Sciatic nerve (tissue), 2 donors: ENCODE data around the gene GATB. TPM values are rescaled to one million over a fixed set of nuclear protein-coding genes. Genes with fewer than 3 reads are reported as not detected.
A peak's percentile ranks its signal among the peaks of the same experiment; 100 is the strongest.

Source experiments
- ATAC-seq: fragments of 200-7000 bp; cut with Tn5 transposase; one replicate; pipeline ENCODE4 v1.9.1; 2020; ENCODE audit warnings: mild to moderate bottlenecking, moderate library complexity
- DNase-seq: peaks from one replicate; pipeline ENCODE4 v3.0.0-alpha.2; 2020; ENCODE audit warnings: low spot score
- intact Hi-C: fragments of 100-400 bp; cut with DNase I; formaldehyde crosslinking; loops from one replicate; pipeline ENCODE4 v1.14.2; 2022
- total RNA-seq: library from RNA; stranded (reverse); fragmentation: NEBNext Ultra II Directional; extraction: Animal tissue kit (Norgen Biotek cat#: 25700); gene quantifications from one replicate; pipeline ENCODE4 v1.2.1, GENCODE V29; 2021
- donor health status: DM: no; HTN: no; CAD: no.
- donor health status: DM: no; HTN: no; CAD: no.

GATB gene, protein sequence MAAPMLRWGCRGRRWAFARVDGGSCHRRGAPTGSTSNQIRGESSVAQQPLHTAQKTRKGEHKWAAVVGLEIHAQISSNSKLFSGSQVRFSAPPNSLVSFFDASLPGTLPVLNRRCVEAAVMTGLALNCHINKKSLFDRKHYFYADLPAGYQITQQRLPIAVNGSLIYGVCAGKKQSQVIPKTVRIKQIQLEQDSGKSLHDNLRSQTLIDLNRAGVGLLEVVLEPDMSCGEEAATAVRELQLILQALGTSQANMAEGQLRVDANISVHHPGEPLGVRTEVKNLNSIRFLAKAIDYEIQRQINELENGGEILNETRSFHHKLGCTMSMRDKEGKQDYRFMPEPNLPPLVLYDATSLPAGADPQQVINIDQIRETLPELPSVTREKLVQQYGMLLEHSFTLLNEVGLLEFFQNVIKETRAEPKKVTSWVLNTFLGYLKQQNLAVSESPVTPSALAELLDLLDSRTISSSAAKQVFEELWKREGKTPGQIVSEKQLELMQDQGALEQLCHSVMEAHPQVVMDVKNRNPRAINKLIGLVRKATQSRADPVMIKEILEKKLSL
- 51.9 TPM for total RNA-seq

DNA sequence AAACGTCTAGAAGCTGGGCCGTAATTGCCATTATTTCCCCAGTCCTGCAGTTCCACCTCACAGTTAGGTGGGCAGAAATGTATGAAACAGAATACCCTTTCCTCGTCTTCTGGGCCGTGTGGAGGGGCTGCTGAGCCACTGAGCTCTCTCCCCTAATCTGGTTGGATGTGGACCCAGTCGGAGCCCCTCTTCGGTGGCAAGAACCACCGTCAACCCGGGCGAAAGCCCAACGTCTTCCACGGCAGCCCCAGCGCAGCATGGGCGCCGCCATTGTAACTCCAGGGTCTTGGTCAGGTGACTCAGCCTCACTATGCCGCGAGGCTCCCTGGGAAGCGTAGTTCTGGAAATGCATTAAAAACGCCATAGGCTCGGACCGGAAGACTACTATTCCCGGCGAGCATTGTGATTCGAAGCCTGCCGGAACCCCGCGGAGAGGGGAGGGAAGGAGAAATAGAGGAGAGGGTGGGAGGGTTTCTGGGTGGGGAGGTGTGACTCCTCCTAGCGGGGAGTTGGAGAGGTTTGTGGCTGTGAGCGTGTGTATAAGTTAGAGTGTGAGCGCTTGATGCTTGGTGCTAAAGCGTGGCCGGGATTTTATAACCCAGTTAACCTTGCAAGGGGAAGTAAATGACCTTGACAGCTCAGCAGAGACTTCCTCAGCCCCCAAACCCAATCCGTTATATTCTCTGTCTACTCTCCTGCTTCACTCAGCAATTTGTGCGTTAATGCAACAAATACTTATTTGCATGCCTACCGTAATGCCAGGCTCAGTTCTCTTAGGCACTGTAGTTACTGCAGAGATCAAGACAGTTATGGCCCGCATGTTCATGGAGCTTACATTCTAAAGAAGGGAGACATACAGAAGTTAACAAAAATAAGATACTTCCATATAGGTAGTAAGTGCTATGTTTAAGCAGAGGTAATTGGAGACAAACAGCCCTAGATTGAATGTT is at the start of gene GATB:
TSS of gene GATB (minus strand) at position 296 of the 950 bp plus-strand sequence. CDS start at position 271, 25 bp downstream.
- DNase-seq (peak; percentile 94), ATAC-seq (peak; percentile 100)
- intact Hi-C loops = loop anchor here (5.0 kb wide), 1 partner anchor 1684 kb away; the partner anchor contains the start of gene DCLK2

DNA sequence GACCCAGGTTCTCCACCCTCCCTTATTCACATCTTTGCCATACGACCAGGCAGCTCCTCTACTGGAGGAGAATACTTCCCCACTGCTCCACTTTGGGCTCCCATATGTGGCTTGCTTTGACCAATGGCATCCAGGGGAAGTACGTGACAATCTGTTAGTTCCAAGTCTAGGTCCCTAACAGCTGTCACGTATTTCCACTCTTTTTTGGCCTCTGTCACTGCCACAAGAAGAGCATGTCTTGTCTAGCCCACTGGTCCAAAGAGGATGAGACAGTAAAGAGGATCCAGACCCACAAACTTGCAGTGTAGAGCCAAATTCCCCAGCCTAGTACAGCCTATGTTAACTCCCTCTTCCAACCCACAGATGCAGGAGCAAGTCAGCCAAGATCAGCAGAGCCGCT is 49.7 kb upstream of the GATB start:
- intact Hi-C loops = no loop called here
- DNase-seq (no peak), ATAC-seq (no peak)

DNA sequence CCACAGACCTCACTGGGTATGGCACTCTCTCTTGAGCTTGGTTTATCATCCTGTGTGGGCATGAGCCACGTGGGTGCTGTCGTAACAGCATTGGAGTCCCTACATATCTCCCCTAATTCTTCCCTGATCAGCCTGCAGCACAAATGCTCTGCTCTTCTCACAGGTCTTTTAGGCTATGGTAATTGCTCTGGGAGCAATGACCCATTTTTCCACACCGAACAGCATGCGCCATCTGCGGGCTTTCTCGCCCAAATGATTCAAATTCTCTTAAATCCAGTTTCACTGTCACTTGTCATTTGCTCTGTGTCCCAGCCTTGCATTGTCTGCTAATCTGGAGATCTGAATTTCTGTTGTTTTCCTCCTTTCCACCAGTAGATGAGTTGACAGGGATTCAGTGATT is 48.9 kb upstream of the GATB start:
- no peak for ATAC-seq
- DNase-seq = no peak
- intact Hi-C loops = no loop called here

DNA sequence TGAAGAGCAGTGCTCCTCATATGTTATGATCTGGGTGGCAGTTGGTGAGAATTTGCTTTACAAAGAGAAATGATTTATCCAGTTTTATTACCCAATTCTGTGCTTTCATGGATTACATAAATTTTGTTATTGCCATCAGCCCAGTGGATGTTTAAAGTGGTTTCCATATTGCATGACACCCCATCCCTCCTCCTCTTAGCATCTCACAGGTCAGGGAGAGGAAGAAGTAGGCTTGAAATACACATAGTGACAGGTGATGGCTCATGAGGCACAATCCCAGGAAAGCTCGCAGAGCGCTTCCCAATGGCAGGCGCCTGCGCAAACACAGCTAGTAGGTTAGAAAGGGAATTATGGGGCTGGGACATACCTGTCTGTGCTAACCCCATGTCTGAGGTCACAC is 47.7 kb upstream of the GATB start:
- no peak for ATAC-seq
- DNase-seq = no peak
- intact Hi-C loops = no loop called here

DNA sequence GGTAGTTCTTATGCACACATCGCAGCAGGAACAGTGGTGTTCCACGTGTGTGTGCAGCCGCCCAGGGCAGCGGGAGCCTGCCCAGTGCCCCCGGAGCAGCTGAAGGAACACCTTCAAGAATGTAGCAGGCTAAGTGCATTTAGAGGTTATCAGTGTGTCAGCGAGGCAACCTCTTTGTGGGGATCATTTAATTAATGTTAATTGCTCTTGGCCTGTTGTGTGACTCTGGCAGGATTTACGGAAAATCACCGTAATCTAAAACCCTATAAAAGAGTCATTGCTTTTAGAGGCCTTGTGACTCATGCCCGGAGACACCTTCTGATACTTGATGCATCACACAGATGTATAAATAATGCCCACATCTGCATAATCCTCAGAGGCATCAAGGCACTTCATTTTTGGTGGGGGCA is 47.3 kb upstream of the GATB start:
- no peak for ATAC-seq

DNA sequence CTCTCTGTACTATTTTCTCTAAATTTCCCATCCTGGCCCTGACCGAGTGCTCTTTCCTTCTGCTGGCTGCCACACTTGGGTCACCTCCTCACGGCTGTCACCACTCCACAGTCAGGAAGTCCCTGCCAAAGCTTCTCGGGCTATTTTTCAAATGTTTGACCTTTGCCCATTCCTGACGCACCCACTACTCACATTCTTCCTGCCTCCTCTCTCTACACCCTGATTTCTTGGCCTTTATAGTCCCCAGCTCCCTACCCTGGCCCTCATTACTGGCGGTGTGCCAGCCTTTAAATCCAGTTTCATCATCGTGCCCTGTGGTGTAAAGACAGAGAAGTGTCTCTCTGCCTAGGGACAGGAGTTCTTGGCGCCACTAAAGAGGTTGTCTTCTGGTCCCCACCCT is 46.4 kb upstream of the GATB start:
- ATAC-seq (no peak), DNase-seq (no peak)
- intact Hi-C loops = no loop called here

More for the DNA sequence above, 47.3 kb upstream of the GATB start:
- intact Hi-C loops = no loop called here
- DNase-seq = no peak

DNA sequence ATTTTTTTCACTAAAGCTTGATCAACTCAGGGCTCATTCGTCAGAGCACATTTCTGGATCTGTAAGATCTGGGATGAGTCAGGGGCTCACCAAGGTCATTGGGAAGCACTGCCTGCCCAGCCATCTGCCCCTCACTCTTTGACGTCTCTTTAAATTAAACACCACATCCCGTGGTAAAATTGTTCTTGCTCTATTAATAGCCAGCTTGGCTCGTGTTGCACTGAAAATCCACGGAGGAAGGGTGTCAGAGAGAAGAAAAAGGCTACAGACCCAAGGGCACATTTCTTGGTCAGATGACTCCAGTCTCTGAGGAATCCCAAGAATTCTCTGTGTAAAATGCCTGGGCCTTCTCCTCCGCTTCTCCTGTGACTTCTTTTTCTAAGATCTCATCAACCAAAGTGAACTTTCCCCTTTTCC is 45.7 kb upstream of the GATB start:
- ATAC-seq (peak; percentile 28), DNase-seq (no peak)
- intact Hi-C loops = no loop called here

DNA sequence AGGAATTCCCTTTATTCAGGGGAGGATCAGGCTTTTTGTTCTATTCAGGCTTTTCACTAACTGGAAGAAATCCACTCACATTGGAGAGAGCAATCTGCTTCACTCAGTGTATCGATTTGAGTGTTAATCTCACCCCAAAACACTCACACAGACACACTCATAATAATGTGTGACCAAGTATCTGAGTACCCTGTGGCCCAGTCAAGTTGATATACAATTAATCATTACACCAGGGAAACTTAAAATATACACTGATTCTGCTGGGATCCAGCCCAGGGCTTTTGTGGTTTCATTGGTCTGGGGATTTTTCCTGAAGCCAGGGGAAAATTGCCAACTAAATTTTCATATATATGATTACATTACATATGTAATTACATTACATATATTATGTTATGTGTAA is 44.0 kb upstream of the GATB start:
- ATAC-seq = no peak
- DNase-seq = no peak
- intact Hi-C loops = no loop called here

DNA sequence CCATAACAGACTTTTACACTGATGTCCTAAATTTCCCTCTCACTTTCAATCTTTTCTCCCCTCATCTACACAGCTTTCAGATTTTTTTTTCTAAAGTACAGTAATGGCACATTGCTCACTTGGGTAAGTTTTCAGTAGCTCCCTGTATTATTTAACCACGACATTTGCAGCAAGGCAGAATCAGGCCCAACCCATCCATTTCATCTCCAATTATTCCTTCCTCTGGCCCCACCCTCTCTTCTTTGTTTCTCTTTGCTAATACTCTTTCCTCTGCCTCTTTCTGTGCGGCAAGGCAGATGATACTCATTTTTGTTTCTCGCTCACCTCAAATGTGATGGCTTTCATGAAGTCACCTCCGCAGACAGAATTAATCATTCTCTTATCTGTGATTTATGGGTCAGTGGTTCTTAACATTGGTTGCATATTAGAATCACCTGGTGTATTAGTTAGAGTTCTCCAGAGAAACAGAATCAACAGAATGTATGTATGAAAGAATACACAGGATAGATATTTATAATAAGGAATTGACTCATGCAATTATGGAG is 43.4 kb upstream of the GATB start:
- ATAC-seq = no peak
- DNase-seq = no peak
- intact Hi-C loops = no loop called here

DNA sequence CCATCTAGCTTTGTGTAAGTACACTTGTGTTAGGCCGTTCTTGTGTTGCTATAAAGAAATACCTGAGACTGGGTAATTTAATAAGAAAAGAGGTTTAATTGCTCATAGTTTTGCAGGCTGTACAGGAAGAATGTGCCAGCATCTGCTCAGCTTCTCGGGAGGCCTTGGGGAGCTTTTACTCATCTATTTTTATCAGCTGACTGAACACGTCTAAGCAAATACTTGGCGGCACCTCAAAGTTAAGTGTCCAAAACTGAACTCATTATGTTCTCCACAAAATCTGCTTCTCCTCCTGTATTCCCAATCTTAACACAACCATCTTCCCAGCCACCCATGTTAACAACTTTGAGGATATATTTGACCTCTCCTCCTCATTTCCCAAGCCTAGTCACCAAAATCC is 42.4 kb upstream of the GATB start:
- ATAC-seq (no peak), DNase-seq (no peak)
- intact Hi-C loops = no loop called here

DNA sequence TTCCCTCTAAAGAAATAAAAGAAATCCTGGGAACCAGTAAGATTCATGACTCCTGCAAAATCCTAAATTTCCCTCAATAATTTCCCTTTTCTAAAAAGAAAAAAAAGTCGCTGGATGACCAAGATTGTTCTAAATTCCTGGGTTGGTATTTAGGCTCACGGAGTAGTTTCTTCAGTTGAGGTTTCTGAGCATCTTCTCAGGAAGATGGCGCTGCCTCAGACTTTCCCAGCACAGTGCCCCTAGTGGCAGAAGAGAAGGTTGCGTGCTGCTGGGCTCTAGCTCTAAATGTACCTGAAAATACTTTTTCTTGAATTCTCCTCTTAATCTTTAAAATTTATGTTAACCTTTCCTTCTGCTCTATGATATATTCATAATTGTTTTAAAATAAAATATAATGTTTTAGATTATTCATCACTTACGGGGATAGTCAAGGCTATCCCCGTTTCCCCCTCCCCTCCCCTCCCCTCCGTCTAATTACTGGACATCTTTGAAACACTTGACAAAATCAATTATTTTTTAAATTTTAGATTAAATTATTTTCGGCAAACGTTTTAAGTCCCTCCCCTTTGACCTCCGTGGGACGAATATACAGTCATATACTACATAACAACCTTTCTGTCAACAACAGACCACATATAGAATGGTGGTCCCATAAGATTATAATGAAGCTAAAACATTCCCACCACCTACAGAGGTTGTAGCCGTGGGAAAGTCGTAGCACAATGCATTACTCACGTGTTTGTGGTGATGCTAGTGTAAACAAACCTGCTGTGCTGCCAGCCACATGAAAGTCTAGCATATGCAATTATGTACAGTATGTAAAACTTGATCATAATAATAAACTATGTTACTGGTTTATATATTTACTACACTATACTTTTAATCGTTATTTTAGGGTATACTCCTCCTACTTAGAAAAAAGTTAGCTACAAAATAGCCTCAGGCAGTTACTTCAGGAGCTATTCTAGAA is 41.0 kb upstream of the GATB start:
- ATAC-seq = no peak
- DNase-seq = no peak
- intact Hi-C loops = no loop called here

DNA sequence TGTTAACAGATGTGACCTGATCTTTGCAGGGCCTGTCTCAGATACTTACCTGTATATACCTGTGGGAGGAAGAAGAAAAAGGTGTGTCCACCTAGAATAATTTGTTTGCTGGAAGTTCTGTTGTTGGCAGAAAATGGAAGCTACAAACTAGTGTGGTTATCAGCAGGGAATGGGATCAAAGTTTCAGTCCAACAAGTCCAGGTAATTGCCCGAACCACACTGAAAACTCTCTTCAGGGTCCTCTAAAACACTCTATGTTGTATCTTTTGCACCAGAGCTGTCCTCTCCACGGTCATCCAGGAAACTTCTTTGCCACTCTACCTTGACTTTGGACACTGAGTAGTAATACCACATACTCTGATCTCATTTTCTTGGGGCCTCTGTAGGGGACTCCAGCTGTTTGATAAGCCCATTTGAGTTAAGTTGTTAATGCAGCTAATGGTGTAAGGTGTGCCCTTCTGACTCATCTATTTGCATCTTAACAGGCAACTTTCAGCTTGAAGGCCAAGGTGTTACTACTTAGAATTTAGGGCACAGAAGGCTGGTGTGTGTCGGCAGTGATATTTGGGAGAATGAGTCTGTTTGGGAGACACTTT is 38.7 kb upstream of the GATB start:
- DNase-seq (no peak), ATAC-seq (no peak)
- intact Hi-C loops = no loop called here

DNA sequence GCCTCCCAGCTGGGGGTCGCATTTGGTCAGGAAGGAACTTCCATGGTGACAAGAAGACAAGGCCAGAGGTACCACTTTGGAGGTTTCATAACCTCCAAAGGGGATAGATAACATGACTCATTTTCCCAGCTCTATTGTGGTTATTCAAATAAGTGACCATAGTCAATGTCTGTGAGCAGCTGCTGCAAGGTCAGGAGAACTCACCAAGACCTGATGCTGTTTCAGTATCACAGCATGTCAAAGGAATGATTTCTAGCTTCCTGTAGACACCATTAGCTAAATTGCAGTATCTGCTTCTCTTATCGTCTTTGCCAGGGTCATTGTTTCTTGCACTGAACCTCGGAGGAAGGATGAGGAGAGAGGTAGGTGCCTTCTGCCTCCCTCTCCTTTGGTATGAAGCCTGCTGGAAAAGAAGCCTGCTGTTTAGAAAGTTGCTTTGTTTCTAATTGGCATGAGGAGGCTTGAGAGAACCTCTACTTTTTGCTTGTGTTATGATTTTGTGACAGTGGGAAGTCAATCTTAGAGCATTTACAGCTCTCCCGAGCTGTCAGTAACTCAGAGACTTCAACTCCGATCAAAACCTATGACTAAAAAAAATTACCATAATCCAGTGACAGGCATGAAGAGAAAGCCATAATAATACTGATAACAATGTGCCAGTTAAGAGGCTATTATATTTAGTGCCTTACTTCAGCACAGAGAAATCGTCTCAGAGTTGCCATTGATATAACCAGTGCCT is 38.0 kb upstream of the GATB start:
- DNase-seq = no peak
- ATAC-seq = no peak
- intact Hi-C loops = no loop called here

DNA sequence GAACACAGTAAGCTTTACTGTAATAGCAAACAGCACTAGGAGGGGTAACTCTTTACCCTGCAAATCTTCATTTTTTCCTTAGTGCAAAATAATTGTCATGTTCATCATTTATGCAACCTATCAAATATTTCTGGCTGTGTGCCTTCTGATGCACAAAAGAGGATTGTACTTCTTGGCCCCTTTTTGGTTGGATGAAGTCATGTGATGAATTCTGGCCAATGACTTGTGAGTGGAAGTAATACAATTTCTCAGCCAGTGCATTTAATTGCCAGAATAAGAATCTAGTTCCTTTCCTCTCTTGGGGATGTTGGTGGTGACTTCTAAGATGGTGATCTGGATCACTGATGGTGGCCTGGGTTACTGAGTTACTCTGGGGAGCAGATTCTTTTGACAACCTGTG is 37.0 kb upstream of the GATB start:
- DNase-seq (no peak), ATAC-seq (no peak)
- intact Hi-C loops = no loop called here

DNA sequence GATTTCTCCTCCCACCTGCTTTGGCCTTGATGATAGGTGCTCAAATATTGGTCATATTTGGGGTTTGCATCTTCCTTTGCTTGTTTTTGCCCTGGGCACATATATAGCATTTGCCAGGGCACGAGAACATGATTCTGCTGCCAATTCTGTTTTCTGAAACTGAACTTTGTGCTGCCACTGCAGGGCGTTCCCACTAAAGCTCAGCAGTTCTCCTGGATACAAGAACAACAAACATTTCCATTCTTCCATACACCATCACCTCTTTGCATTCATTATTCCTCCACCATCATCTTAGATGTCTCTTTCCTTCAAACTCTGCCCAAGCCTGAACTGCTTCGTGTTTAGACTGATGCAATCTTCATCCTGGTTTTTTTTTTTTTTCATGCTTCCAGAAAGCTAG is 36.3 kb upstream of the GATB start:
- ATAC-seq (no peak), DNase-seq (no peak)
- intact Hi-C loops = no loop called here

DNA sequence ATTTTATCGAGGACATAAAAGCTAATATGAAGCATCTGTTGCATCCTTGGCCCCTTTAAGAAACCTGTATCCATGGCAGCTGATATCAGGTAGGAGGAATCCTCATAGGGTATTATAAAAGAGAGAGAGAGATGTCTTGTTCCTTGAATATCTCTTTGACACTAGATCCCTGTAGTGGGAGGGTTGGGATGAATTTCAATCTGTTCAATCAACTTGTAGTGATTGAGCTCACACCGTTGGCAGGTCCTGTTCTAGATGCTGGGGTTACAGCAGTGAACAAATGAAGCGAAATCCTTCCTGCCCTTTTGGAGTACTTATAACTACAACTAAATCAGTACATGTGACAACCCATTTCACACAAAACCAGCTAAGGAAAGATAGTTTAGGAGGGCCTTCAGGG is 35.3 kb upstream of the GATB start:
- no peak for ATAC-seq
- DNase-seq = no peak
- intact Hi-C loops = no loop called here

DNA sequence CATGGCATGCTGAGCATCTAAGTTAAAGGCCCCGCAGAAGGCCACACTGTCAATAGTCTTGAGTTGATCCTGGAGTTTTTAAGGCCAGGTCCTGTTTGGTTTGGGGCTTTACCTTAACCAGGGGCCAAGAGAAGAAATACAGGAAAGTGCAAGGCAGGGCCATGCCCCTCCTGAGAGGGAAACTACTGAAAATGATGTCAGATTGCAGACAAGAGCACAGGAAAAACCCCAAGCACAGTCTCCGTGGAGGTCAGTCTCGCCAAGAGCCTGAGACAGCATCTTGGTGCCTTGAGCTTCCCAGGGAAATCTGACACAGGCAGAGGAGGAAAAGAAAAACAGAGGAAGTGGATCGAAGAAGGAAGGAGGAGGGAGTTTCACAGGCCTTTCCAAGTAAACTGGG is 32.2 kb upstream of the GATB start:
- no peak for ATAC-seq
- intact Hi-C loops = no loop called here
- no peak for DNase-seq
